Naive thymus-derived CD8-positive, alpha-beta T cell (primary cell): ENCODE data around the gene KCNK4. TPM values are rescaled to one million over a fixed set of nuclear protein-coding genes. Genes with fewer than 3 reads are reported as not detected.
"Not testable (repeated sequence)": the region's sequence is repeated elsewhere in the genome, so short reads cannot be mapped to it uniquely, and the experiment has no call there.

Experiments used
- ATAC-seq, 2 donors: fragments of 150-1000 bp; cut with Tn5 transposase in 1 of 2; sonication (Bioruptor Pico), chemical (Tn5 transposase) in 1 of 2; 1 replicate in 1 of 2; 2 replicates in 1 of 2; pipeline ENCODE4 v1.10.0; 2021; ENCODE audit warnings: mild to moderate bottlenecking in 2 of 2, moderate library complexity in 2 of 2
- POLR2A ChIA-PET: fragments of 350-600 bp; sonication (Branson Sonifier 250); formaldehyde crosslinking; loops from one replicate; lab custom pipeline; 2021; ENCODE audit warnings: antibody characterized with exemption; lab: Charles Lee
- DNase-seq, 10 donors: peaks; one replicate each; pipeline versions ENCODE4 v3.0.0 to v3.0.0-alpha.2; 2020 to 2022
- H3K27ac Mint-ChIP-seq, 10 donors: one replicate each; pipeline ENCODE4 v1.8.0; 2020 to 2022; ENCODE audit warnings: mild to moderate bottlenecking in 10 of 10, mixed read lengths in 10 of 10, moderate library complexity in 4 of 10, inconsistent platforms in 1 of 10
- H3K27me3 Mint-ChIP-seq, 5 donors: one replicate each; pipeline ENCODE4 v1.8.0; 2021 to 2022; ENCODE audit warnings: mixed read lengths in 5 of 5
- H3K36me3 Mint-ChIP-seq, 3 donors: one replicate each; pipeline ENCODE4 v1.8.0; 2020 to 2022; ENCODE audit warnings: mixed read lengths in 3 of 3, mild to moderate bottlenecking in 2 of 3, inconsistent platforms in 1 of 3
- H3K4me1 Mint-ChIP-seq, 4 donors: one replicate each; pipeline ENCODE4 v1.8.0; 2021 to 2022; ENCODE audit warnings: mixed read lengths in 4 of 4
- H3K4me3 Mint-ChIP-seq, 10 donors: one replicate each; pipeline ENCODE4 v1.8.0; 2020 to 2022; ENCODE audit warnings: mild to moderate bottlenecking in 10 of 10, mixed read lengths in 10 of 10, moderate library complexity in 6 of 10, inconsistent platforms in 1 of 10
- H3K9me3 Mint-ChIP-seq, 9 donors: one replicate each; pipeline ENCODE4 v1.8.0; 2020 to 2022; ENCODE audit warnings: mixed read lengths in 9 of 9, mild to moderate bottlenecking in 3 of 9, inconsistent platforms in 1 of 9, moderate library complexity in 1 of 9
- polyA plus RNA-seq, 3 donors: library from polyadenylated mRNA; unstranded; fragments of 300-500 nt; fragmentation: Illumina TruSeq; gene quantifications; one replicate each; pipeline ENCODE4 v1.2.3, GENCODE V29; 2021
- total RNA-seq, 8 experiments: library from RNA in 2 of 8; stranded (reverse) in 2 of 8; gene quantifications; one replicate each; pipeline ENCODE4 v1.2.3 and lab custom pipeline; 2021 to 2026

KCNK4 gene
- total and polyA plus RNA-seq, 5 experiments from 2014 or later = not detected

DNA sequence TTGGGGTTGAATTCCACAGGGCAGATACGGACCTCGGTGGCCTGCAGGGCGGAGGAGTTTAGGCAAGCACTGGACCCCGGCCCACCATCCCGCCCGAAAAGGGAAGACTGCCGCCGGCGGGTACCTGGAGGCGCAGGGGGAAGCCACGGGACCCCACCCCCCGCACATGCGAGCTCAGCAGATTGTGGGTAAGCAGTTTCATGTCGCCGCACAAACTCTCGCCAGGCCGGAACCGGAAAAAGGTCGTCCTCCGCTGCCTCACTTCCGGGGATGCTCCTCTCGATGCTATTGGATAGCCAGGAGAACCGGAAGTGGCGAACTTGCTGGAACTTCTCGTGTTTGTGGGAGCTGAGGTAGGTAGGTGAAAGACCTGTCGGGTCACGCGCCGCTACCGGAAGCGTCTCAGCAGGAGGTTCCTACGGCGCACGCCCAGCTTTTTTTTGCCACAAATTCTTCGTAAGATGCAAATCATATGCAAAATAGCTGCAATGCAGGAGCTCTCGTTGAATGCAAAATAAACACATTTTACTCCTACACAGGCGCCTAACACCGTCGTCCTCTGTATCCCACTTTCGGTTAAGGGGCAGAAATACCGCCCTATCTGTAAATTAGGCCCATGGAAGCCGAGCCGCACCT lies 26.3 kb downstream of the KCNK4 start, which contains the start of gene TRMT112:
Gene TRMT112 (minus strand): TSS at position 235 of the 636 bp plus-strand sequence. CDS start 33 bp downstream, at position 202.
- POLR2A ChIA-PET = interaction anchor here (0.6 to 3.8 kb wide), 41 partner anchors 12 to 1671 kb away, joined by 3 to 73 read pairs (median 5); partner anchors contain the start of genes BAD, CCDC88B, CFL1 and DNAJC4
- peaks cover 0 to 38% (median 3%) of the 10 kb centered on the region in 3 donors for H3K36me3 Mint-ChIP-seq

GRCh38 chr11:64317961-64318765 lies 27.1 kb downstream of the KCNK4 start, which contains the start of gene PRDX5:
Gene PRDX5 (plus strand): TSS chr11:64318121. CDS start chr11:64318216, 95 bp downstream.
- H3K4me1 Mint-ChIP-seq = peaks cover 22 to 45% (median 40%) of the 10 kb centered on the region in 4 donors
- peaks cover 0 to 34% (median 3%) of the 10 kb centered on the region in 3 donors for H3K36me3 Mint-ChIP-seq
- peak in 9 of 10 donors; percentile 91 to 97 (median 95) for DNase-seq
- POLR2A ChIA-PET = interaction anchor here (0.6 to 3.8 kb wide), 36 partner anchors 12 to 1591 kb away, joined by 3 to 73 read pairs (median 5); partner anchors contain the start of genes BAD, CCDC88B, CFL1 and ESRRA
- no peaks in the 10 kb centered on the region for H3K27me3 Mint-ChIP-seq
- H3K9me3 Mint-ChIP-seq = no peaks in the 10 kb centered on the region
- peak within 1 kb of the TSS; percentile 90 to 97 (median 94) for H3K4me3 Mint-ChIP-seq
- H3K27ac Mint-ChIP-seq = peak within 1 kb of the TSS; percentile 97 to 100 (median 99)
- ATAC-seq = peak; percentile 77 to 82

More for the DNA sequence above, 26.3 kb downstream of the KCNK4 start, which contains the start of gene TRMT112:
- Mint-ChIP-seq H3K9me3 (no peaks in the 10 kb centered on the region), H3K4me1 (peaks cover 29 to 52% (median 46%) of the 10 kb centered on the region in 4 donors), H3K4me3 (peak within 1 kb of the TSS; percentile 90 to 97 (median 94)), H3K27ac (peak within 1 kb of the TSS; percentile 97 to 100 (median 99)), H3K27me3 (no peaks in the 10 kb centered on the region)
- ATAC-seq = peak; percentile 80 to 82
- peak; percentile 78 to 99 (median 98) for DNase-seq

GRCh38 chr11:64318766-64319761 lies 28.0 kb downstream of the KCNK4 start:
- Mint-ChIP-seq H3K27ac (peak overlapping the region; percentile 90 to 100 (median 99)), H3K27me3 (no peaks in the 10 kb centered on the region), H3K4me3 (peak overlapping the region; percentile 90 to 97 (median 94)), H3K36me3 (peaks cover 0 to 36% (median 3%) of the 10 kb centered on the region in 3 donors), H3K4me1 (peaks cover 22 to 42% (median 38%) of the 10 kb centered on the region in 4 donors), H3K9me3 (no peaks in the 10 kb centered on the region)
- DNase-seq = no peak
- no peak for ATAC-seq
- POLR2A ChIA-PET = interaction anchor here (1.3 to 3.8 kb wide), 7 partner anchors 12 to 425 kb away, joined by 3 to 73 read pairs (median 14); partner anchors contain the start of genes CCDC88B, RASGRP2, RPS6KA4 and STIP1

DNA sequence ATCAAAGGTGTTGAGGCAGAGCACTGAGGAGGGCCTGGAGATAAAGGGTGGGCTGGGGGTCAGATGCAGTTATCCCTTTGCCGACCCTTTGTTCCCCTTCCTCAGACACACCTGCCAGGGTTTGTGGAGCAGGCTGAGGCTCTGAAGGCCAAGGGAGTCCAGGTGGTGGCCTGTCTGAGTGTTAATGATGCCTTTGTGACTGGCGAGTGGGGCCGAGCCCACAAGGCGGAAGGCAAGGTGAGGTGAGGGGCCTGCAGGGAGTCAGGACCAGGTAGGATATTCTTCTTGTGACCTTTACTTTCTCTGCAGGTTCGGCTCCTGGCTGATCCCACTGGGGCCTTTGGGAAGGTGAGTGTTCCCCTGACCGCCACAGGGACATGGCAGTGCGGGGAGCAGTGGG lies 29.5 kb downstream of the KCNK4 start:
- peak overlapping the region in 8 of 10 donors; percentile 31 to 97 (median 57) for H3K27ac Mint-ChIP-seq
- peaks cover 22 to 42% (median 35%) of the 10 kb centered on the region in 4 donors for H3K4me1 Mint-ChIP-seq
- ATAC-seq (no peak), DNase-seq (no peak)
- peak overlapping the region in 2 of 10 donors; percentile 11 to 72 for H3K4me3 Mint-ChIP-seq
- H3K27me3 Mint-ChIP-seq = no peaks in the 10 kb centered on the region
- POLR2A ChIA-PET = interaction anchor here (0.7 to 1.3 kb wide), 2 partner anchors 11 to 26 kb away, joined by 3 read pairs; no protein-coding TSS in a partner anchor
- no peaks in the 10 kb centered on the region for H3K9me3 Mint-ChIP-seq
- H3K36me3 Mint-ChIP-seq = peaks cover 0 to 31% (median 3%) of the 10 kb centered on the region in 3 donors

DNA sequence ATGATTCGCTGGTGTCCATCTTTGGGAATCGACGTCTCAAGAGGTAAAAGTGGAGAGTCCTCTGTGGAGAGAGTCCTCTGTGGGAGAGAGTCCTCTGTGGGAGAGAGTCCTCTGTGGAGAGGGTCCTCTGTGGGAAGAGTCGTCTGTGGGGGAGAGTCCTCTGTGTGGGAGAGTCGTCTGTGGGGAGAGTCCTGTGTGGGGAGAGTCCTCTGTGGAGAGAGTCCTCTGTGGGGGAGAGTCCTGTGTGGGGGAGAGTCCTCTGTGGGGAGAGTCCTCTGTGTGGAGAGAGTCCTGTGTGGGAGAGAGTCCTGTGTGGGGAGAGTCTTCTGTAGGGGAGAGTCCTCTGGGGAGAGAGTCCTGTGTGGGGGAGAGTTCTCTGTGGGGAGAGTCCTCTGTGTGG lies 29.9 kb downstream of the KCNK4 start:
- POLR2A ChIA-PET = interaction anchor here (0.6 kb wide), 1 partner anchor 132 kb away, joined by 3 read pairs; no protein-coding TSS in a partner anchor
- H3K27me3 Mint-ChIP-seq = no peaks in the 10 kb centered on the region
- H3K4me1 Mint-ChIP-seq = peaks cover 22 to 42% (median 35%) of the 10 kb centered on the region in 4 donors
- peak overlapping the region in 3 of 10 donors; percentile 15 to 73 (median 30) for H3K4me3 Mint-ChIP-seq
- H3K9me3 Mint-ChIP-seq = no peaks in the 10 kb centered on the region
- H3K27ac Mint-ChIP-seq = peak overlapping the region in 7 of 10 donors; percentile 18 to 97 (median 63)
- DNase-seq = no peak
- peaks cover 0 to 31% (median 3%) of the 10 kb centered on the region in 3 donors for H3K36me3 Mint-ChIP-seq
- ATAC-seq = no peak

- Mint-ChIP-seq H3K4me1 (peaks cover 22 to 39% (median 31%) of the 10 kb centered on the region in 4 donors), H3K36me3 (peaks cover 0 to 31% (median 3%) of the 10 kb centered on the region in 3 donors), H3K27me3 (no peaks in the 10 kb centered on the region), H3K9me3 (no peaks in the 10 kb centered on the region), H3K27ac (peak overlapping the region in 2 of 10 donors; percentile 70 to 97), H3K4me3 (peak overlapping the region in 2 of 10 donors; percentile 30 to 73)
- no peak for ATAC-seq
- POLR2A ChIA-PET = interaction anchor here (0.6 kb wide), 1 partner anchor 131 kb away, joined by 3 read pairs; no protein-coding TSS in a partner anchor
- DNase-seq = no peak
Measured at GRCh38 chr11:64321533-64321932, 30.4 kb downstream of the KCNK4 start.

- ATAC-seq = no peak
- H3K4me3 Mint-ChIP-seq = no peak overlapping the region
- no peak for DNase-seq
- no peaks in the 10 kb centered on the region for H3K27me3 Mint-ChIP-seq
- peak overlapping the region in 1 of 10 donors; percentile 71 for H3K27ac Mint-ChIP-seq
- H3K36me3 Mint-ChIP-seq = peaks cover 0 to 28% (median 3%) of the 10 kb centered on the region in 3 donors
- H3K4me1 Mint-ChIP-seq = peaks cover 15 to 28% (median 24%) of the 10 kb centered on the region in 4 donors
- POLR2A ChIA-PET = no interaction called here
- H3K9me3 Mint-ChIP-seq = no peaks in the 10 kb centered on the region
Measured at GRCh38 chr11:64322925-64323260, 31.8 kb downstream of the KCNK4 start.

DNA sequence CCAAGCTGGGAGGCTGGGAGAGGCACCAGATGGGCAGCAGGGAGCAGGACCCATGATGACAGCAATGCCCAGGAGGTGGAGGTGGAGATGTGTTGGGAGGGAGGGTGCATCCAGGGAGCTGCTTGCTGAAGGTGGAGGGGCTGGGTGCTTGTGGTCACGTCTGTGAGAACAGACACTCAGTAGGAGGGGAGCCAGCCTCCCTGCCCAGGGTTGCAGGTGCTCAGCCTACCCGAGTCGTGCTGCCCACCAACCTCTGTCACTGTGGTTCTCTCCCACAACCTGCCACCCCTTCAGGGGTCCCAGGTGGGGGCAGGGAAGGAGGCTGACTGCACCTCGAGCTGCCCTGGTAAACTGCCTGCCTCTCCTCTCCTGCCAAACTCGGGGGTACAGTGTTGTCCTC lies 32.3 kb downstream of the KCNK4 start:
- Mint-ChIP-seq H3K9me3 (no peaks in the 10 kb centered on the region), H3K27ac (no peak overlapping the region), H3K4me3 (no peak overlapping the region), H3K27me3 (no peaks in the 10 kb centered on the region), H3K4me1 (peaks cover 14 to 23% (median 22%) of the 10 kb centered on the region in 4 donors), H3K36me3 (peaks cover 0 to 28% (median 3%) of the 10 kb centered on the region in 3 donors)
- DNase-seq (no peak), ATAC-seq (no peak)
- POLR2A ChIA-PET = no interaction called here

DNA sequence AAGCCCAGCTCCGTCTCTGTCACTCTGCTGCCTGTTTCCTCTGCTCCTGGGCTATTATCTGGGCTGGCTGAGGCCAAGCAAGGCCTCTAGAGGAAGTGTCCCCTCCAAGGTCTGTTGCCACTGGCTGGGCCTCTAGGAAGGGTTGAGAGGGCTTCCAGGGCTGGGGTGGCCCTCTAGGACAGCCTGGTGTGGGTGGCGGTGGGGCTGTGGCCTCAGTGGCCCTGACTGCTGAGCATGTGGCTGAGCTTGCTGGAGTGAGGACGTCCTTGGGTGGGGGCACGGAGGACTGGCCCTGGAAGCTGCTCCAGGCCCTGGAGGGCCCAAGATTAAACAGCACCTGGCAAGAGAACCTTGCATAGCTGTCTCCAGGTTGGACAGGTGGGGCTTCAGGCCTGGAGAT lies 32.9 kb downstream of the KCNK4 start:
- peaks cover 12 to 20% (median 19%) of the 10 kb centered on the region in 4 donors for H3K4me1 Mint-ChIP-seq
- POLR2A ChIA-PET = interaction anchor here (1.1 to 1.3 kb wide), 2 partner anchors 18 to 29 kb away, joined by 3 read pairs; no protein-coding TSS in a partner anchor
- H3K36me3 Mint-ChIP-seq = peaks cover 0 to 28% (median 3%) of the 10 kb centered on the region in 3 donors
- not testable (repeated sequence) for H3K27me3 Mint-ChIP-seq, DNase-seq, ATAC-seq, H3K4me3 Mint-ChIP-seq, H3K9me3 Mint-ChIP-seq
- peak overlapping the region in 1 of 10 donors; percentile 68 for H3K27ac Mint-ChIP-seq

- Mint-ChIP-seq H3K36me3 (peaks cover 0 to 26% (median 3%) of the 10 kb centered on the region in 3 donors), H3K9me3 (no peaks in the 10 kb centered on the region), H3K4me1 (peaks cover 8 to 13% (median 11%) of the 10 kb centered on the region in 4 donors), H3K27ac (no peak overlapping the region), H3K4me3 (no peak overlapping the region), H3K27me3 (no peaks in the 10 kb centered on the region)
- POLR2A ChIA-PET = interaction anchor here (0.7 to 1.3 kb wide), 3 partner anchors 15 to 28 kb away, joined by 3 read pairs; partner anchors contain the start of gene CCDC88B
- ATAC-seq (no peak), DNase-seq (no peak)
Measured at GRCh38 chr11:64324692-64325469, 33.8 kb downstream of the KCNK4 start.
